H9 (cell line): Measurements from ENCODE around the gene TMC1. TPM values are rescaled to one million over a fixed set of nuclear protein-coding genes. Genes with fewer than 3 reads are reported as not detected.

Source experiments
- DNase-seq: peaks from one replicate; pipeline ENCODE4 v3.0.0-alpha.2; 2017
- H2AFZ ChIP-seq: one replicate; pipeline ENCODE4 v1.6.1; 2013; ENCODE audit warnings: mild to moderate bottlenecking, low read length, control low read depth, moderate library complexity
- H2AK5ac ChIP-seq: 2 replicates; pipeline ENCODE4 v1.6.1; 2013; ENCODE audit warnings: low read length, control low read depth, mixed read lengths; ENCODE audit not compliant: insufficient read length
- H2BK120ac ChIP-seq: one replicate; pipeline ENCODE4 v1.6.1; 2013; ENCODE audit warnings: low read depth, mild to moderate bottlenecking, low read length, control low read depth, inconsistent platforms; ENCODE audit not compliant: poor library complexity, severe bottlenecking
- H2BK12ac ChIP-seq: 2 replicates; pipeline ENCODE4 v1.6.1; 2013; ENCODE audit warnings: low read length, control low read depth, mixed read lengths, low read depth; ENCODE audit not compliant: insufficient read length
- H2BK15ac ChIP-seq: 2 replicates; pipeline ENCODE4 v1.6.1; 2013; ENCODE audit warnings: low read depth, low read length, control low read depth
- H2BK20ac ChIP-seq: one replicate; pipeline ENCODE4 v1.6.1; 2013; ENCODE audit warnings: low read depth, mild to moderate bottlenecking, low read length, control low read depth, inconsistent platforms; ENCODE audit not compliant: poor library complexity, severe bottlenecking
- H2BK5ac ChIP-seq: 2 replicates; pipeline ENCODE4 v1.6.1; 2013; ENCODE audit warnings: low read length, control low read depth, mixed read lengths; ENCODE audit not compliant: insufficient read length
- H3K14ac ChIP-seq: 2 replicates; pipeline ENCODE4 v1.6.1; 2013; ENCODE audit warnings: low read length, control low read depth; ENCODE audit not compliant: insufficient read depth
- H3K18ac ChIP-seq: 2 replicates; pipeline ENCODE4 v1.6.1; 2013; ENCODE audit warnings: low read depth, mild to moderate bottlenecking, mixed read lengths, low read length, control low read depth; ENCODE audit not compliant: insufficient read length
- H3K23ac ChIP-seq: 2 replicates; pipeline ENCODE4 v1.6.1; 2013; ENCODE audit warnings: low read length, control low read depth, mixed read lengths, low read depth; ENCODE audit not compliant: insufficient read length
- H3K23me2 ChIP-seq: 2 replicates; pipeline ENCODE4 v1.6.1; 2013; ENCODE audit warnings: low read depth, mild to moderate bottlenecking, mixed read lengths, low read length, control low read depth; ENCODE audit not compliant: insufficient read length, poor library complexity, severe bottlenecking
- H3K27ac ChIP-seq: 2 replicates; pipeline ENCODE4 v1.5.1; 2013; ENCODE audit warnings: low read length, control low read depth, mixed read lengths, low read depth; ENCODE audit not compliant: insufficient read length
- H3K27me3 ChIP-seq: 2 replicates; pipeline ENCODE4 v1.6.1; 2013; ENCODE audit warnings: low read length, control low read depth, inconsistent platforms; ENCODE audit not compliant: insufficient read depth
- H3K4ac ChIP-seq: 2 replicates; pipeline ENCODE4 v1.6.1; 2013; ENCODE audit warnings: low read depth, mild to moderate bottlenecking, control low read depth, inconsistent platforms, low read length, moderate library complexity
- H3K4me1 ChIP-seq: 2 replicates; pipeline ENCODE4 v1.6.1; 2013; ENCODE audit warnings: low read length, control low read depth, inconsistent platforms; ENCODE audit not compliant: insufficient read depth
- H3K4me2 ChIP-seq: 2 replicates; pipeline ENCODE4 v1.6.1; 2013; ENCODE audit warnings: low read length, control low read depth, mixed read lengths; ENCODE audit not compliant: insufficient read length, insufficient read depth
- H3K56ac ChIP-seq: 2 replicates; pipeline ENCODE4 v1.6.1; 2013; ENCODE audit warnings: low read depth, mild to moderate bottlenecking, mixed read lengths, low read length, control low read depth; ENCODE audit not compliant: insufficient read length
- H3K79me1 ChIP-seq: 2 replicates; pipeline ENCODE4 v1.6.1; 2013; ENCODE audit warnings: low read depth, mild to moderate bottlenecking, moderate library complexity, low read length, control low read depth, inconsistent platforms; ENCODE audit not compliant: insufficient read depth, poor library complexity, severe bottlenecking
- H3K79me2 ChIP-seq: 2 replicates; pipeline ENCODE4 v1.6.1; 2013; ENCODE audit warnings: low read length, control low read depth, inconsistent platforms; ENCODE audit not compliant: insufficient read depth
- H3K9ac ChIP-seq: 2 replicates; pipeline ENCODE4 v1.6.1; 2013; ENCODE audit warnings: low read length, control low read depth, mixed read lengths; ENCODE audit not compliant: insufficient read length; ENCODE audit errors: extremely low read depth
- H3K9me3 ChIP-seq: one replicate; pipeline ENCODE4 v1.6.1; 2013; ENCODE audit warnings: low read depth, low read length, inconsistent platforms; ENCODE audit not compliant: control insufficient read depth
- H3T11ph ChIP-seq: one replicate; pipeline ENCODE4 v1.6.1; 2013; ENCODE audit warnings: mild to moderate bottlenecking, low read length, control low read depth, inconsistent platforms
- H4K20me1 ChIP-seq: one replicate; pipeline ENCODE4 v1.6.1; 2013; ENCODE audit not compliant: control insufficient read depth, insufficient read length, insufficient read depth
- H4K5ac ChIP-seq: 2 replicates; pipeline ENCODE4 v1.6.1; 2013; ENCODE audit warnings: low read depth, mild to moderate bottlenecking, mixed read lengths, low read length, control low read depth; ENCODE audit not compliant: insufficient read length
- H4K8ac ChIP-seq: replicated peaks from 2 replicates; pipeline ENCODE4 v1.6.1; 2013; ENCODE audit warnings: low read length, control low read depth, mixed read lengths, low read depth; ENCODE audit not compliant: insufficient read length
- H4K91ac ChIP-seq: 2 replicates; pipeline ENCODE4 v1.6.1; 2013; ENCODE audit warnings: low read depth, mild to moderate bottlenecking, moderate library complexity, mixed read lengths, low read length, control low read depth; ENCODE audit not compliant: insufficient read length
- H3K27ac Mint-ChIP-seq, 3 experiments: 2 replicates in 2 of 3; 3 replicates in 1 of 3; pipeline ENCODE4 v1.8.0; 2020 to 2021; ENCODE audit warnings: mixed read lengths in 3 of 3, mild to moderate bottlenecking in 1 of 3, moderate library complexity in 1 of 3
- H3K27me3 Mint-ChIP-seq: 2 replicates; pipeline ENCODE4 v1.8.0; 2021; ENCODE audit warnings: low read depth, mild to moderate bottlenecking, moderate library complexity, mixed read lengths
- H3K36me3 Mint-ChIP-seq, 3 experiments: 2 replicates in 2 of 3; 3 replicates in 1 of 3; pipeline ENCODE4 v1.8.0; 2020 to 2021; ENCODE audit warnings: low read depth in 3 of 3, mixed read lengths in 3 of 3; ENCODE audit not compliant: insufficient read depth in 1 of 3
- H3K4me1 Mint-ChIP-seq, 2 experiments: 2 replicates each; pipeline ENCODE4 v1.8.0; 2020; ENCODE audit warnings: mixed read lengths in 2 of 2
- H3K4me3 Mint-ChIP-seq, 2 experiments: 2 replicates in 1 of 2; 3 replicates in 1 of 2; pipeline ENCODE4 v1.8.0; 2020 to 2021; ENCODE audit warnings: mild to moderate bottlenecking in 2 of 2, mixed read lengths in 2 of 2, moderate library complexity in 1 of 2
- H3K9me3 Mint-ChIP-seq, 2 experiments: 2 replicates in 1 of 2; 3 replicates in 1 of 2; pipeline ENCODE4 v1.8.0; 2020; ENCODE audit warnings: mild to moderate bottlenecking in 2 of 2, mixed read lengths in 2 of 2, moderate library complexity in 1 of 2
- CTCF ChIP-seq: fragments of 200-600 bp; sonication (generic); conservative IDR thresholded peaks from 3 replicates; pipeline ENCODE4 v1.8.0; 2021; ENCODE audit warnings: antibody characterized with exemption, mild to moderate bottlenecking
- total RNA-seq: library from RNA; stranded (reverse); gene quantifications from 2 replicates; pipeline ENCODE4 v1.2.1, GENCODE V29; 2021

TMC1 gene
- total RNA-seq, 1 experiment from 2014 or later = 2.4 TPM

- H3K9me3 ChIP-seq = no peaks in the 10 kb centered on the region
- no peaks in the 10 kb centered on the region for H4K20me1 ChIP-seq
- no peak for DNase-seq
- H3K4me1 ChIP-seq = no peaks in the 10 kb centered on the region
- no peaks in the 10 kb centered on the region for H3K23me2 ChIP-seq
- Mint-ChIP-seq H3K4me3 (no peak overlapping the region), H3K27me3 (no peaks in the 10 kb centered on the region), H3K27ac (no peak overlapping the region), H3K36me3 (peaks cover 2 to 20% (median 13%) of the 10 kb centered on the region in 3 experiments; a peak in 5 of 7 replicates), H3K4me1 (peaks cover 0 to 2% of the 10 kb centered on the region in 2 experiments; a peak in 1 of 4 replicates), H3K9me3 (peaks cover 8 to 14% of the 10 kb centered on the region in 2 experiments; a peak in 4 of 5 replicates)
- no peak overlapping the region for H3K18ac ChIP-seq
- no peak overlapping the region for H4K91ac ChIP-seq
- no peak overlapping the region for H4K8ac ChIP-seq
- H2BK12ac ChIP-seq = no peak overlapping the region
- H4K5ac ChIP-seq = no peak overlapping the region
- H3K79me2 ChIP-seq = no peaks in the 10 kb centered on the region
- H2BK15ac ChIP-seq = no peak overlapping the region
- TF ChIP-seq CTCF = no peak
- no peak overlapping the region for H2BK5ac ChIP-seq
- no peak overlapping the region for H3K14ac ChIP-seq
- no peaks in the 10 kb centered on the region for H3K27me3 ChIP-seq
- no peak overlapping the region for H2BK20ac ChIP-seq
- H2AFZ ChIP-seq = no peak overlapping the region
- H3K4me2 ChIP-seq = no peak overlapping the region
- H2BK120ac ChIP-seq = no peak overlapping the region
- no peak overlapping the region for H3T11ph ChIP-seq
- H3K4ac ChIP-seq = no peak overlapping the region
- H3K9ac ChIP-seq = no peak overlapping the region
- no peak overlapping the region for H3K27ac ChIP-seq
- H3K79me1 ChIP-seq = no peaks in the 10 kb centered on the region
- no peak overlapping the region for H3K23ac ChIP-seq
- H2AK5ac ChIP-seq = no peak overlapping the region
- H3K56ac ChIP-seq = no peak overlapping the region
Measured at GRCh38 chr9:72786948-72787347, 265.5 kb downstream of the TMC1 start.
